ENCODE results near the gene SLC31A2. TPM values are rescaled to one million over a fixed set of nuclear protein-coding genes. Genes with fewer than 3 reads are reported as not detected.

SLC31A2 gene
- total RNA-seq, 1 donor from 2014 or later, result 7.2 TPM

DNA sequence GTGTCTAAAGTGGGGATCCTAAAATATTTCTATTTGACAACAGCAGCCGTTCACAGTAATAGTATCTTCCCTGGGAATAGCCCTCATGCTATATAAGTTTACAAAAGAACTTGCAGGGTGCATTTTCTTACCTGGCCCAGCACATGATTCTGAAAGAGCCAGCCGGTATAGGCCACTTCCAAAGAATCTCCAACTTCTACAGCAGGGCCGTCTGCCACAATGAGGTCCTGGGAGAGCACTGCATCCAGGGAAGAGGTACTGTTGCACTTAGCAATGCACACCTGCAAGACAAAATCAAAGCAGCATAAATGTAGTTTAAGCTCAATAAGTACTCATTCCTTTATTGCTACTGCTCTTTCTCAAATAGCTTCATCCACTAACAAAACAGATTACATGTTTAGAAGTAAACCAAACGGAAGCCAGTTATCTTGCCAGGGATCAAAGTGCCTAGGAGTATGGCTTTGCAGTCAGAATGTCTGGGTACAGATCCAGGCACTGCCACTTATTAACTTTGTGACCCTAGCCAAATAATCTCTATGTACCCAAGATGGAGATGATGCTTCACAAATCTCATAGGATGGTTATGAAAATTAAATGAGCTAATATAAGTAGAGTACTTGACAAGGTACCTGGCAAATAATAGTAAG lies 49.0 kb downstream of the SLC31A2 start:
- H3K27ac ChIP-seq, result no peak overlapping the region
- no peaks in the 10 kb centered on the region for H3K27me3 ChIP-seq
- H3K36me3 ChIP-seq, result peaks cover 41 to 83% of the 10 kb centered on the region in 2 donors
- intact Hi-C loops (cut with DNase I), result no loop called here
- no peak for DNase-seq (ENCODE audit: low spot score in 2 of 2)
- no peak overlapping the region for H3K4me3 ChIP-seq
- no peaks in the 10 kb centered on the region for H3K4me1 ChIP-seq
- TF ChIP-seq CTCF (IDR thresholded peaks at IDR 0.05), result no peak
- no peaks in the 10 kb centered on the region for H3K9me3 ChIP-seq

DNA sequence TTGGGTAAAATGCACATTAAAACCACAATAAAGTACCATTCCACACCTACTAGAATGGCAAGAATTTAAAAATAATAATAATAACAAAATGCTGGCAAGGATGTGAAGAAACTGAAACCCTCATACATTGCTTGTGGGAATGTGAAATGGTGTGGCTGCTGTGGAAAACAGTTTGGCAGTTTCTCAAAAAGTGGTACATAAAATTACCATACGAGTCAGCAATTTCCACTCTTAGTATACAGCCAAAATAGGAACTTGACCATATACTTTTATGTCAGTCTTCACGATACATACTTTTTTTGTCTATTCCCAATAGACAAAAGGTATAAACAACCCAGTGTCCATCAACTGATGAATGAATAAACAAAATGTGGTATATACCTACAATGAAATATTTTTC lies 54.6 kb downstream of the SLC31A2 start:
- Histone ChIP-seq H3K4me1 (no peaks in the 10 kb centered on the region), H3K36me3 (peaks cover 44 to 93% of the 10 kb centered on the region in 2 donors), H3K27me3 (no peaks in the 10 kb centered on the region), H3K4me3 (no peak overlapping the region), H3K27ac (no peak overlapping the region), H3K9me3 (no peaks in the 10 kb centered on the region)
- DNase-seq (ENCODE audit: low spot score in 2 of 2), result no peak
- TF ChIP-seq CTCF (IDR thresholded peaks at IDR 0.05), result no peak
- intact Hi-C loops (cut with DNase I), result no loop called here

DNA sequence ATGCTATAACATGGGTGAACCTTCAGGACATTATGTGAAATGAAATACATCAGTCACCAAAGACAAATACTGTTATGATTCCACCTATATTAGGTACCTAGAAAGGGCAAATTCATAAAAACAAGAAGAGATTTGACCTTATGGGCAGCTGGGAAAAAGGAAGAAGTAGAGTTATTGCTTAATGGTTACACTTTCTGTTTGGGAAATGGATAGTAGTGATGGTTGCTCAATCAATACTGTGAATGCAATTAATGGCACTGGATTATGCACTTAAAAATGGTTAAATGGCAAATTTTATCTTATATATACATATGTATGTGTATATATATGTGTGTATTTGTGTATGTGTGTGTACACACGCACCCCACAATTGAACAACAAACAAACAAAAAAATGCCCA lies 55.1 kb downstream of the SLC31A2 start:
- no peaks in the 10 kb centered on the region for H3K9me3 ChIP-seq
- no peak overlapping the region for H3K4me3 ChIP-seq
- H3K27me3 ChIP-seq, result no peaks in the 10 kb centered on the region
- peaks cover 42 to 94% of the 10 kb centered on the region in 2 donors for H3K36me3 ChIP-seq
- no peak for TF ChIP-seq CTCF (IDR thresholded peaks at IDR 0.05)
- intact Hi-C loops (cut with DNase I), result no loop called here
- no peak overlapping the region for H3K27ac ChIP-seq
- no peak for DNase-seq (ENCODE audit: low spot score in 2 of 2)
- no peaks in the 10 kb centered on the region for H3K4me1 ChIP-seq

DNA sequence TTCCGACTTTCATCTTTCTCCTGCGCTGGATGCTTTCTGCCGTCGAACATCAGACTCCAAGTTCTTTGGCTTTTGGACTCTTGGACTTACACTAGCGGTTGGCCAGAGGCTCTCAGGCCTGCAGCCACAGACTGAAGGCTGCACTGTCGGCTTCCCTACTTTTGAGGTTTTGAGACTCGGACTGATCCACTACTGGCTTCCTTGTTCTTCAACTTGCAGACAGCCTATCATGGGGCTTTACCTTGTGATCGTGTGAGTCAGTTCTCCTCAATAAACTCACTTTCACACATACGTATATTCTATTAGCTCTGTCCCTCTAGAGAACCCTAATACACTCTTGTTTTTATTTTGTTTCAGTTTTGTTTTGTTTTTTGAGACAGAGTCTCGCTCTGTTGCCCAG lies 60.0 kb downstream of the SLC31A2 start:
- no peaks in the 10 kb centered on the region for H3K4me1 ChIP-seq
- no peak overlapping the region for H3K4me3 ChIP-seq
- H3K27ac ChIP-seq, result no peak overlapping the region
- no peaks in the 10 kb centered on the region for H3K9me3 ChIP-seq
- intact Hi-C loops (cut with DNase I), result no loop called here
- peaks cover 29 to 54% of the 10 kb centered on the region in 2 donors for H3K36me3 ChIP-seq
- no peak for DNase-seq (ENCODE audit: low spot score in 2 of 2)
- no peaks in the 10 kb centered on the region for H3K27me3 ChIP-seq
- no peak for TF ChIP-seq CTCF (IDR thresholded peaks at IDR 0.05)

Other genes starting within 250 kb of the SLC31A2 start
- not detected for gene ZNF883, start 138.8 kb upstream of the SLC31A2 start, total RNA-seq
- gene ZFP37, start 94.3 kb upstream of the SLC31A2 start, total RNA-seq, result 3.3 TPM
- gene FKBP15, start 70.3 kb downstream of the SLC31A2 start, total RNA-seq, result 24.4 TPM
- gene SLC31A1, start 70.5 kb downstream of the SLC31A2 start, total RNA-seq, result 3.7 TPM
- 1.2 TPM for gene CDC26, start 124.6 kb downstream of the SLC31A2 start, total RNA-seq
- 5.4 TPM for gene PRPF4, start 124.7 kb downstream of the SLC31A2 start, total RNA-seq
- not detected for gene RNF183, start 152.4 kb downstream of the SLC31A2 start, total RNA-seq
- 0.21 TPM for gene WDR31, start 189.3 kb downstream of the SLC31A2 start, total RNA-seq
- gene BSPRY, start 198.5 kb downstream of the SLC31A2 start, total RNA-seq, result not detected
- 16.5 TPM for gene HDHD3, start 226.0 kb downstream of the SLC31A2 start, total RNA-seq

Data from ascending aorta (tissue), 2 donors.